PC-9 (cell line): ENCODE measurements around the gene DLK1. TPM values are rescaled to one million over a fixed set of nuclear protein-coding genes. Genes with fewer than 3 reads are reported as not detected.

Experiments
- BruUV-seq: library from RNA; stranded (reverse); fragments of 400-500 nt; replicated peaks from 2 replicates; lab custom pipeline; 2021; lab: Mats Ljungman, UMichigan
- CTCF ChIA-PET: fragments of 300-600 bp; sonication (Branson Sonifier 250); formaldehyde crosslinking; loops from one replicate; lab custom pipeline; 2022; ENCODE audit warnings: antibody characterized with exemption; lab: Charles Lee
- POLR2A ChIA-PET: fragments of 300-600 bp; sonication (Branson Sonifier 250); formaldehyde crosslinking; loops from one replicate; lab custom pipeline; 2022; ENCODE audit warnings: antibody characterized with exemption; ENCODE audit not compliant: unreplicated experiment; lab: Charles Lee
- DNase-seq, 2 experiments: peaks; one replicate each; pipeline versions ENCODE4 v3.0.0 to v3.0.0-alpha.2; 2015 to 2022; ENCODE audit warnings: mixed read lengths in 1 of 2
- H2AFZ ChIP-seq: fragments of 200-600 bp; sonication (generic); 2 replicates; pipeline ENCODE4 v1.8.1; 2017; ENCODE audit warnings: antibody characterized with exemption
- H3F3A ChIP-seq: fragments of 200-600 bp; sonication (generic); 2 replicates; pipeline ENCODE4 v1.8.1; 2017; ENCODE audit warnings: antibody characterized with exemption, mild to moderate bottlenecking, low read depth; ENCODE audit not compliant: insufficient read depth
- H3K27ac ChIP-seq: fragments of 200-600 bp; sonication (generic); 2 replicates; pipeline ENCODE4 v1.6.1; 2016; ENCODE audit warnings: mixed run types
- H3K27me3 ChIP-seq: fragments of 200-600 bp; sonication (generic); 2 replicates; pipeline ENCODE4 v1.6.1; 2016; ENCODE audit warnings: low read depth, mixed run types; ENCODE audit not compliant: insufficient read depth
- H3K36me3 ChIP-seq: fragments of 200-600 bp; sonication (generic); 2 replicates; pipeline ENCODE4 v1.6.1; 2016; ENCODE audit warnings: low read depth, mixed run types
- H3K4me1 ChIP-seq: fragments of 200-600 bp; sonication (generic); replicated peaks from 2 replicates; pipeline ENCODE4 v1.6.1; 2016; ENCODE audit warnings: mixed run types; ENCODE audit not compliant: insufficient read depth
- H3K4me2 ChIP-seq: fragments of 200-600 bp; sonication (generic); 2 replicates; pipeline ENCODE4 v1.6.1; 2017; ENCODE audit warnings: mixed run types
- H3K4me3 ChIP-seq: fragments of 200-600 bp; sonication (generic); 2 replicates; pipeline ENCODE4 v1.6.1; 2016; ENCODE audit warnings: mixed run types
- H3K79me2 ChIP-seq: fragments of 200-600 bp; sonication (generic); 2 replicates; pipeline ENCODE4 v1.6.1; 2017; ENCODE audit warnings: low read depth, mixed run types
- H3K9me2 ChIP-seq: fragments of 200-600 bp; sonication (generic); 2 replicates; pipeline ENCODE4 v1.8.1; 2017; ENCODE audit warnings: mild to moderate bottlenecking; ENCODE audit not compliant: insufficient read depth
- H3K9me3 ChIP-seq: fragments of 200-600 bp; sonication (generic); 2 replicates; pipeline ENCODE4 v1.8.1; 2016; ENCODE audit warnings: low read depth; ENCODE audit not compliant: insufficient read depth
- H4K20me1 ChIP-seq: fragments of 200-600 bp; sonication (generic); 2 replicates; pipeline ENCODE4 v1.8.1; 2017; ENCODE audit not compliant: insufficient read depth
- CTCF ChIP-seq: fragments of 200-600 bp; sonication (generic); conservative IDR thresholded peaks from 2 replicates; pipeline ENCODE4 v1.6.1; 2017; ENCODE audit warnings: mixed run types, antibody characterized with exemption, mild to moderate bottlenecking, moderate library complexity
- EZH2 ChIP-seq: fragments of 200-600 bp; sonication (generic); IDR thresholded peaks from 2 replicates; pipeline ENCODE4 v1.8.0; 2017; ENCODE audit warnings: antibody characterized with exemption, low read depth
- intact Hi-C: fragments of 100-400 bp; cut with micrococcal nuclease; formaldehyde crosslinking; loops from one replicate; pipeline ENCODE4 v1.10.0; 2022; ENCODE audit not compliant: unreplicated experiment
- total RNA-seq: library from RNA; stranded (reverse); gene quantifications from 2 replicates; pipeline ENCODE4 v1.2.3, GENCODE V29; 2021

DLK1 gene
- total RNA-seq, 1 experiment from 2014 or later, result not detected

- H3F3A ChIP-seq, result no peaks in the 10 kb centered on the region
- no peaks in the 10 kb centered on the region for H3K9me2 ChIP-seq
- intact Hi-C loops, result no loop called here
- ChIA-PET CTCF (no interaction called here), POLR2A (no interaction called here)
- no TSS peak for BruUV-seq
- no peak overlapping the region for H3K4me2 ChIP-seq
- no peaks in the 10 kb centered on the region for H3K36me3 ChIP-seq
- no peak for TF ChIP-seq CTCF
- TF ChIP-seq EZH2, result no peak
- H4K20me1 ChIP-seq, result no peaks in the 10 kb centered on the region
- H2AFZ ChIP-seq, result no peak overlapping the region
- no peak for DNase-seq
- H3K9me3 ChIP-seq, result no peaks in the 10 kb centered on the region
- no peak overlapping the region for H3K4me3 ChIP-seq
- no peak overlapping the region for H3K27ac ChIP-seq
- H3K27me3 ChIP-seq, result peaks cover 83% of the 10 kb centered on the region
- no peaks in the 10 kb centered on the region for H3K4me1 ChIP-seq
- no peaks in the 10 kb centered on the region for H3K79me2 ChIP-seq
Measured at GRCh38 chr14:100771121-100771800, 44.6 kb downstream of the DLK1 start.

- Histone ChIP-seq H3K9me3 (no peaks in the 10 kb centered on the region), H3K36me3 (no peaks in the 10 kb centered on the region), H2AFZ (no peak overlapping the region), H3K4me1 (no peaks in the 10 kb centered on the region), H3K27me3 (peaks cover 81% of the 10 kb centered on the region), H3K4me2 (no peak overlapping the region), H3K9me2 (no peaks in the 10 kb centered on the region), H3K79me2 (no peaks in the 10 kb centered on the region), H4K20me1 (no peaks in the 10 kb centered on the region), H3K27ac (no peak overlapping the region), H3F3A (no peaks in the 10 kb centered on the region), H3K4me3 (no peak overlapping the region)
- TF ChIP-seq CTCF (no peak), EZH2 (no peak)
- intact Hi-C loops, result no loop called here
- ChIA-PET POLR2A (no interaction called here), CTCF (no interaction called here)
- DNase-seq, result no peak
- no TSS peak for BruUV-seq
Measured at GRCh38 chr14:100772607-100773165, 46.0 kb downstream of the DLK1 start.

- Histone ChIP-seq H3K36me3 (no peaks in the 10 kb centered on the region), H3K9me3 (no peaks in the 10 kb centered on the region), H2AFZ (no peak overlapping the region), H3K27ac (no peak overlapping the region), H3K9me2 (no peaks in the 10 kb centered on the region), H3K4me2 (no peak overlapping the region), H3K4me1 (no peaks in the 10 kb centered on the region), H3K4me3 (no peak overlapping the region), H3F3A (no peaks in the 10 kb centered on the region), H3K27me3 (peaks cover 81% of the 10 kb centered on the region), H4K20me1 (no peaks in the 10 kb centered on the region), H3K79me2 (no peaks in the 10 kb centered on the region)
- no TSS peak for BruUV-seq
- no peak for TF ChIP-seq CTCF
- no peak for TF ChIP-seq EZH2
- POLR2A ChIA-PET, result no interaction called here
- no peak for DNase-seq
- intact Hi-C loops, result no loop called here
- CTCF ChIA-PET, result no interaction called here
Measured at GRCh38 chr14:100773331-100774163, 46.9 kb downstream of the DLK1 start.
